ENCODE results near the gene IL3RA.
A peak's percentile ranks its signal among the peaks of the same experiment; 100 is the strongest.

Gene IL3RA

DNA sequence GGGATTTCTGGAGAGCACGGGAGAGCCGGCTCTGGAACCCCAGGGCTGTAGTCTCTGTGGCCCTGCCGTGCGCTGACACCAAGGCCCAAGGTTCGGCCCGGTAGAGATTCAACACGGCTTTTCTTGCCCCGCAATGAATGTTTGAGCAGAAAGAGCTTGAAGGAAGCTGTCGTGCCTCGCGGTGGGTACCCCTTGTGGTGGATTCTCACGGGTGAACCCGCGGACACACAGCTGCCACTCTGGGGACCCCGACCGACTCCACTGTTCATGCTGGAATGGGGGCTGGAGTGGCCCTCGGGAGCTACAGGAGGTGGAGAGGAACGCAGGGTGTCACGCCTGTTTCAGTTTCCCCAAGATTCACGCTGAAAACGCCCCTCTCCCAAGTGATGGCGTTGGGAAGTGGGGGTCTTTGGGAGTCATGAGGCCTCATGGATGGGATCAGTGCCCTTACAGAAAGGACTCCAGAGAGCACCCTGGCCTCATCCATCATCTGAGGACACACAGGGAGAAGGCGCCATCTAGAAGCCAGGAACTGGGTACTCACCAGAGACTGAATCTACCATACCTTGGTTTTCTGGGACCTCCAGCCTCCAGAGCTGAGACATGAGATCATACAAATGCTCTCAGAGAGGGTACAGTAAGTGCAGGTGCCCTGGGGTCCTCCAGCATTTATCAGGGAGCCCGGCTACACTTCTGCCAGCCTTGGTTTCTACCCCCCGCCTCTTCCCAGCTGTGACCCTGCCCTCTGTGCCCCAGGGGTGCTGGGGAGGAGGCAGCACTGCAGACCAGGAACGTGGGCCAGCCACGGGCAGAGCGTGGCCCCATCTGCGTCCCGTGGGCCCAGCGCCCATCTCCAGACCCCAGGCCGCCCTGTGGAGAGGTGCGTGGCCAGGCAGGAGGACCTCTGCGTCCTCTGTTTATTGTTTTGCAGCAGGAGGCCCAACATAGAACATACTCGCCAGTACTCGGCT lies 49.0 kb downstream of the IL3RA start:
- DNase-seq, result no peak

GRCh38 chrX:1386338-1387127 lies 49.9 kb downstream of the IL3RA start:
- DNase-seq, result no peak

DNA sequence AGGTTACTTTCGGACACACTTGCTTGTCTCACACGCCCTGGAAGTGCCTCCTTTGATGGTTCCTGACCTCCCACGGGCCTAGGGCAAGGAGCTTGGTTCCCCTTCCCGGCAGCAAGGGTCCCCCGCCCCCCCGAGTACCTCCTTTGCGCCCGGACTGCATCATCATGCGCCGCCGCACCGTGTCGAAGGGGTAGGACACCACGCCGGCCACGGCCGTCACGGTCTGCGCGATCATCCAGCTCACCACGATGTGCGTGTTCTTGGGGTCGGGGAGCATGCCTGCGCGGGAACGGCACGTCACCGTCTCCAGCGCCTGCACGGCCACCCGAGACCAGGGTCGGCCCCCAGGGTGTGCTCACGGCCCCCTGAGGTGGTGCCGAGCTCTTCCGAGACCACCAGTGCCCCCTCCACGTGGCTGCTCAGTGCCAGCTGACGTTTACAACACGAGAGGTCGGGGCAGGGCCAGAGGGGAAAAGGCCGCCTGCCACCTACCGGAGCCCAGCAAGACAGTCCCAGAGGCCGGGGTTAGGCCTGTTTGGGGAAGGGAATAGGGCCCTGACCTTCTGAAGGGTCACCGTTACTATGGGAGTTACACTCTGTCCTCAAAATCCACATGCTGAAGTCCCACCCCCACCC lies 50.7 kb downstream of the IL3RA start:
- no peak for DNase-seq

DNA sequence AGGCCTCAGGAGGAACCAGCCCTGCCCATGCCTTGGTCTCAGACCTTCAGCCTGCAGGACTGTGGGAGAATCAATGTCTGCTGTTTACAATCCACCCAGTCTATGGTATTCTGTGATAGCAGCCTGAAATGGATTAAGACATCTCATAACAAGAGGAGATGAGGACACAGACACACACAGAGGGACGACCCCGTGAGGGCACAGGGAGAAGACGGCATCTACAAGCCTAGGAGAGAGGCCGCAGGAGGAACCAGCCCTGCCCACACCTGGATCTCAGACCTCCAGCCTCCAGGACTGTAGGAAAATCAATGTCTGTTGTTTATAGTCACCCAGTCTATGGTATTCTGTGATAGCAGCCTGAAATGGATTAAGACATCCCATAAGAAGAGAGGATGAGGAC lies 52.1 kb downstream of the IL3RA start:
- DNase-seq, result no peak

DNA sequence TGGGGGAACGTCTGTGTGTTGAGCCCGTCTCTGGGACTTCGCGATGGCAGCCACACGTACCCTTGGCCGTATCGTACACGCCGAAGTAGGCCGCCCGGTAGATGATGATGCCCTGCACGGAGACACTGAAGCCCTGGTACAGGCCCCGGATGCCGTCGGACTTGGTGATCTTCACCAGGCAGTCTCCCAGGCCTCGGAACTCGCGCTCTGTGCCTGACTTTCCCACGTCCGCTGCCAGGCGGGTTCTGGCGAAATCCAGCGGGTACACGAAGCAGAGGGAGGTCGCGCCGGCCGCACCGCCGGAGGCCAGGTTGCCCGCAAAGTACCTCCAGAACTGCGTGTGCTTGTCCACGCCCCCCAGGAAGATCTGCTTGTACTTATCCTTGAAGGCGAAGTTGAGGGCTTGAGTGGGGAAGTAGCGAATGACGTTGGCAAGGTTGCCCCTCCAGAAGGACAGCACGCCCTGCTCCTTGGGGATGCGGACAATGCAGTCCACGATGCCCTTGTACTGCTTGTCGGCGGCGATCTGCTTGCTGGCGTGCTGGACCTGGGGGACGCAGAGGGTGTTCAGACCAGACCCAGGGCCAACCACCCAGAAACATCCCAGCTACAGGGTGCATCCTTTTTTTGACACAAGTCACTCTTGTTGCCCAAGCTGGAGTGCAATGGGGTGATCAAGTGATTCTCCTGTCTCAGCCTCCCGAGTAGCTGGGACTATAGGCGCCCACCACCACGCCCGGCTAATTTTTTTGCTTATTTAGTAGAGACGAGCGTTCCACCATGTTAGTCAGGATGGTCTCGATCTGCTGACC lies 52.8 kb downstream of the IL3RA start:
- no peak for DNase-seq

DNA sequence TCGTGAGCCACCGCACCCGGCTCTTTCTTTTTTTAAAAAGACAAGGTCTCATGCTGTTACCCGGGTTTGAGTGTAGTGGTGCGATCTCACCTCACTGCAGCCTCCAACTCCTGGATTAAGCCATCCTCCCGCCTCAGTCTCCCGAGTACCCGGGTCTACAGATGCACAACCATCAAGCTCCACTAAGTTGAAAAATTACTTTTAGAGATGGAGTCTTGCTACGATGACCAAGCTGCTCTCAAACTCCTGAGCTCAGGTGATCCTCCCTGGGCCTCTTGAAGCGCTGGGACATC lies 53.4 kb downstream of the IL3RA start:
- DNase-seq, result no peak

DNA sequence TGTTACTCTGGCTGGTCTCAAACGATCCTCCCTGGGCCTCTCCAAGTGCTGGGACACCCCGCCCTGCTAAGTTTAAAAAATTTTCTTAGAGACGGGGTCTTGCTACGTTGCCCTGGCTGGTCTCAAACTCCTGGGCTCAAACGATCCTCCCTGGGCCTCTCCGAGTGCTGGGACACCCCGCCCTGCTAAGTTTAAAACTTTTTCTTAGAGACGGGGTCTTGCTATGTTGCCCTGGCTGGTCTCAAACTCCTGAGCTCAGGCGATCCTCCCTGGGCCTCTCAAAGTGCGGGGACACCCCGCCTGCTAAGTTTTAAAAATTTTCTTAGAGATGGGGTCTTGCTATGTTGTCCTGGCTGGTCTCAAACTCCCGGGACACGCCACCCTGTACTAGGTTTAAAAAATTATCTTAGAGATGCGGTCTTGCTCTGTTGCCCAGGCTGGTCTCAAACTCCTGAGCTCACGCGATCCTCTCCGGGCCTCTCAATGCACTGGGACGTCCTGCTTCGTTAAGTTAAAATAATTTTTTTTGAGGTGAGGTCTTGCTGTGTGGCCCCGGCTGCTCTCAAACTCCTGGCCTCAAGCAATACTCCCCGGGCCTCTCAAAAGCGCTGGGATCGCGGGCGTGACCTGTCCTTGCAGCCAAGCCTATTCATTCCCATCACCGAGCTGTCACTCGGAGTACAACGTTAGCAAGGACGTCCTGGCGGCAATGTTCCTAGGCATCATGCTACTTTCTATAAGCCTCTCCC lies 54.2 kb downstream of the IL3RA start:
- no peak for DNase-seq

GRCh38 chrX:1391370-1391706 lies 54.8 kb downstream of the IL3RA start:
- DNase-seq, result peak; percentile 87

DNA sequence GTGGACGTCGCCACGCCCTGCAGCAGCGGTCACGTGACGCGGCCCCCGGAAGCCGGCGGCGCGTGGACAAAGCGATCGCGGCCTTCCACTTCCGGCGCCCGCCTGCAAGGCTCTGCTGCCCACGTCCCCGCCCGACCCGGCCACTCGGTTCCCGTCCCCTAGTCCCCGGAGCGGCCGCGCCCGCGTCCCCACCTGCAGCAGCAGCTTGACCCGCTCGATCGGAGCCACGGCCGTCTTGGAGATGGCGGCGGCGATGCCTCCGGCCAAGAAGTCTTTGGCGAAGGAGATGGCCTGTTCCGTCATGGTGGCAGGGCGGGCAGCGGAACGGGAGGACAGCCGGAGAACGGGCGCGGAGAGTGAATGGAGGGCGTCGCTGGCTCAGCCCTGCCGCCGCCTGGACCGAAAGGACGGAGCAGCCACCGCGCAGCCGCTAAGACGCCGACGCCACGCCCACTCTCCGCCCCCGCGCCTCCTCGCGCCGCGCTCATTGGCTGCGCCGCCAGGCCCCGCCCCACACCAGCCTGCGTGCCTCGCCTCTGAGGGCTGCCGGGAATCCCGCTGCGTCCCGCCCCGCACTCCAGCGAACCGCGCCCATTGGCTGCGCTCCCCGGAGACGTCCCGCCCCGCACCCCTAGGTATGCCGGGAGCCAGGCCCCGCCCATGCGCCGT lies 55.3 kb downstream of the IL3RA start, which contains the start of gene SLC25A6:
Gene SLC25A6, minus strand, starts transcription at position 407 of the 669 bp plus-strand sequence. Its CDS starts 104 bp downstream, at position 303.
- peak; percentile 98 for DNase-seq

- DNase-seq, result no peak
These were observed 55.9 kb downstream of the IL3RA start for GRCh38 chrX:1392376-1393068.

- DNase-seq, result no peak
These were observed 57.5 kb downstream of the IL3RA start for GRCh38 chrX:1393871-1394615.

GRCh38 chrX:1394731-1395501 lies 58.3 kb downstream of the IL3RA start:
- DNase-seq, result no peak

- DNase-seq, result no peak
These were observed 59.1 kb downstream of the IL3RA start for GRCh38 chrX:1395646-1396216.

DNA sequence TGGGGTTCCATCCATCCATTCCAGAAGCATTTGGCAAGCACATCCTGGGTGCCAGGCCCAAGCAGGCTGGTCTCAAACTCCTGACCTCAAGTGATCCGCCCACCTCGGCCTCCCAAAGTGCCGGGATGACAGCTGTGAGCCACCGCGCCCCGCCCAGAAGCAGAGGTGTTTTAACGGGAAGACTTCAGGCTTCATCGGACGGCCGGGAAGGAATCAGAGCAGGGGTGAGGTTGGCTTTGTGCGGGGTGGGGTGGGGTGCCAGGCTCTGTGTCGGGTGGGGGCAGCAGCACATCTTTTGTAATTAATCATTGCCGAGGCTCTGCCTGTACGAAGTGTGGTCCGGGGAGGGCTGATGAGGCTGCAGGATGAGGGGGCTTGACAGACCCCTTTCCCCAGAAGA lies 60.4 kb downstream of the IL3RA start:
- no peak for DNase-seq

DNA sequence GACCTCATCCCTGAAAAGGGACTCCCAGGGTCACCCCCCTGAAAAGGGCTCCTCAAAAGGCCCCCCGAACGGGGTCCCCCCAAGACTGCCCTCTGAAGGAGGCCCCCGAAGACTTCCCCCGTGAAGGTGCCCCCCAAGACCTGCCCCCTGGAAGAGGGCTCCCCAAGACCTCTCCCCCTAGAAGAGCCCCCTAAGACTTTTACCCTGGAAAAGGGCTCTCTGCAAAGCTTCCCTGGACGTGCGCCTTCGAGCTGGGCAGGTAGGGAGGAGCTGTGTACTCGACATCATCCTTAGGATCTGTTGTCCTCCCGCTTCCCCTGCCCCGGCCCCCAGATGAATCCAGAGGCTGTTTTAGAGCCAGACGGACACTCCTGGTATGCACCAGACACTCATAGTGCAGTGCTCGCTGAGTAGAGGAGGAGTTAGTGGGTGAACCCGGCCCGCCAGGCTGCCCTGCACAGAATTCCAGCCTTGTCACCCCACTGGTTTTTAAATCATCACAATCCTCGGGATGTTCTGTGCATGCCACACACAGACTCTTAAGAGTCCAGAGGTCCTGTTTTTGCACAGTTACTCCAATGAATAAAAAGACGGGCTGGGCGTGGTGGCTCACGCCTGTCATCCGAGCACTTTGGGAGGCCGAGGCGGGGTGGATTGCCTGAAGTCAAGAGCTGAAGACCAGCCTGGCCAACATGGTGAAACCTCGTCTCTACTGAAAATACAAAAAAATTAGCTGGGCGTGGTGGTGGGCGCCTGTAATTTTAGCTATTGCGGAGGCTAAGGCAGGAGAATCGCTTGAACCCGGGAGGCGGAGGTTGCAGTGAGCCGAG lies 61.1 kb downstream of the IL3RA start:
- DNase-seq, result no peak

DNA sequence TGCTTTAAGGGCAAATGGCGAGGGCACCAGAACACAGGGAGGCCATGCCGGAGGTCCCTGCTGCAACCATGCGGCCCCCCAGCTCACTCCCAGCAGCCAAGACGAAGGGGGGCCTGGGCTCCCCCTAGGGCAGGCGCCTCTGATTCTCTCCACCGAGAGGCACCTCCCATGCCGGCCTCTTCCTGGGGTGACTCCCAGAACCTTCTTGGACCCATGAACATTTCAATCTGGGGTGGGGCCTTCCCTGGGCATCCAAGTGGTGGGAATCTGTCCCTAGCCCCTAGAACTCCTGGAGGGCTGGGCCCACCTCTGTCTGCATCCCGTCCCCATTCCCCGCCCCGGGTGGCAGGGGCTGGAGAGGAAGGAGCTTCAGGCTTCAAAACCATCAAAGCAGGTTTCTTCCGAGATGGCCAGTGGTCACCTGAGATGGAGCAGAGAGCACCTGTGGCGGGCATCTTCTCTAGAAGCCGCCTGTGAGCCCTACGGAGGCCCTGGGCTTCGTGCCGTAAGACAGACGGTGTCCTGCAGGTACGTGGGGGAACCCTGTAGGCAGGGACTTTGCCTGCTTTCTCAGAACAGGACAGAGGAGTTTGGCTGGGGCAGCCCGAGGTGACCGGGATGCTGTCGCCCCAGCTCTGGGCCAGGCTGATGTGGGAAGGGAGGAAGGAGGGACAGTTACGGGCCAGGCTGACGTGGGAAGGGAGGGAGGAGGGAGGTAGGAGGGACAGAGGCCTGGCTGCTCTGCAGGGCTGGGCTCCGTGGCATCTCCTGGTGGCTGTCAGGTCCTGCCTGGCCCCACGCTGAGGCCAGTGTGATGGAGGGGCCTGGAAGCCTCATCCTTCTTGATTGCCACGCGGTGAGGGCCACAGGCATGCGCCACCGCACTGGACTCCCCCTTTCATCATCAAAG lies 62.1 kb downstream of the IL3RA start:
- no peak for DNase-seq

DNA sequence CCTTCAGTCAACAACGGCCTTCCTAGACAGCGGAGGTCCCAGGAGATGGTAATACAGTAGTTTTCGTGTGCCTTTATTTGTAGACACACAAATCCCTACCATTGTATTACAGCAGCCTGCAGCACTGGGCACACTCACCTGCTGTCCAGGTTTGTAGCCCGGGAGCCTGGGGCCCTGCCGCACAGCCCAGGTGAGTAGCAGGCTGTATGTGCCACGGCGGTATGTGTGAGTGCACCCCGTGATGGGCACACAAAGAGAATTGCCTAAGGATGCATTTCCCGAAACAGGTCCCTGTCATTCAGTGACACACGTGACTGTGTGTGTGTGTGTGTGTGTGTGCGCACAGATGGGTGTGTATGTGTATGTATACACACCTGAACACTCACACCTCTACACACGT lies 63.5 kb downstream of the IL3RA start:
- DNase-seq, result no peak

Measured in CD4-positive, alpha-beta T cell treated with Interleukin-4 for 4 hours (primary cell).